ENCODE data around the gene KCNK15. TPM values are rescaled to one million over a fixed set of nuclear protein-coding genes. Genes with fewer than 3 reads are reported as not detected.

The KCNK15 gene
- total and polyA plus RNA-seq, 2 donors: 0.21 to 0.67 TPM

DNA sequence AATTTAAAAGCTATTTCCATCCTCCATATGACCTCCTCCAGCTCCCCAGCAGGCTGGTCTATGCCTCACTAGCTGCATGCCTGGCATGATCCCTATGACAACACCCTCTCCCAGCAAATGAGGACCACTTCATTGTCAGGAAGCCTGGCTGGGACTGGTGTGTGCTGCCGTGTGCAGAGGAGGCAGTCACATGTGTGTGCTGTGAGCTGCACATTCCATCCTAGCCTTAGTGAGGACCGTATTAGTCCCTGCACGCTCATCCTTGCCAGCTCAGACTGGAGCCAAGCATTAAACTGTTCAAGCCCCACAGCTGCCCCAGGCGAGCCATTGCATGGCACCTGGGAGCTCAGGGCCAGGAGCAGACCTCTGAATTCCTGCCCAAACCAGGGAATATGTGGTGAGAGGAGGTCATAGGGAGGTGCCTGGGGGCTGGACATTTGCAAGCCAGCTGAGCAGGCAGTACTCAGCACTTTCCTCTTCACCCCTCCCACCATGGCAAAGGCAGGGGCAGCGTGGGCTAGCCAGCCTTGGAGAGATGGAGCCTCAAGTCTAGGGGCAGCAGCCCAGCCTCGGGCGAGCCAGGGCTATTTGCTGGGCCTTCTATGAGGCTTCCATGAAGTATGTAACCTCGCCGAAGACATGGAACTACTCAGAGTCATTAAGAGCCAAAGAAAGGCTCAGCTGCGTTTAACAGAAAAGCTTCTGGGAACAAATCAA, 39.2 kb upstream of the KCNK15 start:
- no peak for DNase-seq (ENCODE audit: extremely low spot score)

DNA sequence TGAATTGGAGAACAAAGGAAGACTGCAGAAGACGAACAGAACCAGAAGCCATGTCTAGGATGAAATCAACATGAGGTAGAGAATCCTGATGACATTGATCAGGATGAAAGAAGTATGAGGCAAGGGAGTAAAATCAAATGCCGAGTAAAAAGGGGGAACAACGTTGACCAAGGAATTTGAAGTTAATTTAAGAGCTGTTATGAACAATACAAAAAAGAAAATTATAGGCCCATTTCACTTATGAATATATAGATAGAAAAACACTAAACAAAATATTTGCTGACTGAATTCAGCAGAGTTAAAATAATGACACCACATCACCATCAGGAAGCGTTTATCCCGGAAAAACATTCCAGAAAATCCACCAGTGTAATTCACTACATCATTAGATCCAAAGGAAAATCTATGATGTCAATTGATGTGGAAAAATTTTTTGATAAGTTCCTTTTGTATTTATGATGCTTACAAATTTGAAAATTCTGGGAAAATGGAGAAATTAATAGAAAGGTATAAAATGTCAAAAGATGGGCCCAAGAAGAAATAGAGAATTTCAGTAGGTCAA, 38.6 kb upstream of the KCNK15 start:
- no peak overlapping the region for H3K4me3 ChIP-seq (ENCODE audit: low read depth, low read length)
- no peak overlapping the region for H3K27ac ChIP-seq (ENCODE audit: low read depth)
- WGBS: 85% methylated on average over 5 of the region's 5 CpGs
- no peaks in the 10 kb centered on the region for H3K4me1 ChIP-seq (ENCODE audit: insufficient read depth)
- H3K36me3 ChIP-seq (ENCODE audit: insufficient read depth): no peaks in the 10 kb centered on the region
- DNase-seq (ENCODE audit: extremely low spot score): no peak

More for the DNA sequence above, 39.2 kb upstream of the KCNK15 start:
- Histone ChIP-seq H3K27ac (ENCODE audit: low read depth) (no peak overlapping the region), H3K36me3 (ENCODE audit: insufficient read depth) (no peaks in the 10 kb centered on the region), H3K4me1 (ENCODE audit: insufficient read depth) (no peaks in the 10 kb centered on the region), H3K4me3 (ENCODE audit: low read depth, low read length) (no peak overlapping the region)
- WGBS: 45% methylated on average over 10 of the region's 10 CpGs

DNA sequence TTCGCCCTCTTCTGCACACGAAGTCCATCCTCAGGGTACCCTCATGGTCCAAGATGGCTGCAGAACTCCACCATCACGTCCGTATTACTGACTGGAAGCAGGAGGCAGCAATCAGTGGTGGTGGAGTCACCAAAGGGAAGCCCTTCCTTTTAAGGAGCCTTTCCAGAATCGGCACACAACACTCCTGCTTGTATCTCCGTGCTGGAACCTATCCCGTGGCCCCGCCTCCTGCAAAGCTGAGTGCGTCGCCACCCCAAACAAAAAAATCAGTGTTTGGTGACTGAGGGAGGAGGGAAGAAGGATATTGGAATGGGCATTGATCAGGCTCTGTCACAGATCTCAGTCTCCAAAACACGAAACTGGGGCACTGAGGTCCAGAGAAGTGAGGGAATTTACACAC, 36.3 kb upstream of the KCNK15 start:
- Histone ChIP-seq H3K27ac (ENCODE audit: low read depth) (no peak overlapping the region), H3K36me3 (ENCODE audit: insufficient read depth) (no peaks in the 10 kb centered on the region), H3K4me1 (ENCODE audit: insufficient read depth) (no peaks in the 10 kb centered on the region), H3K4me3 (ENCODE audit: low read depth, low read length) (no peak overlapping the region)
- WGBS: 79% methylated on average over 11 of the region's 11 CpGs
- DNase-seq (ENCODE audit: extremely low spot score): no peak

DNA sequence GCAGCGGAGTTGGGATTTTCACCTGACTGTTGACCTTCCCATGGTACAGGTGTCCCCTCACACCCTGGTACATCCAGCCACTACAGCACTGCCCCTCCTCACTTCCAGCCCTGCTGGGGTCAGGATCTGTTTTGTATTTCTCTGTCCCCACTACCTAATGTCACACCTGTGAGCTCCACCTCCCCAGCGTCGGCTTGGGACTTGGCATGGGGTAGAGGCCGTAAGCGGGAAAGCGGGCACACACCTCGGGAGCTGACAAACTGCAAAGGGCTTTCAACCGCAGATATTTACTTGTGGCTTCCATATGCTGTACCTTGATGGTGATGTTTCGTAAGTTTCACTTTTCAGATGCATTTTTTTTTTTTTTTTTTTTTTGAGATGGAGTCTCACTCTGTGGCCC, 35.9 kb upstream of the KCNK15 start:
- Histone ChIP-seq H3K4me1 (ENCODE audit: insufficient read depth) (no peaks in the 10 kb centered on the region), H3K36me3 (ENCODE audit: insufficient read depth) (no peaks in the 10 kb centered on the region), H3K27ac (ENCODE audit: low read depth) (no peak overlapping the region), H3K4me3 (ENCODE audit: low read depth, low read length) (no peak overlapping the region)
- no peak for DNase-seq (ENCODE audit: extremely low spot score)
- WGBS: 95% methylated on average over 9 of the region's 9 CpGs

DNA sequence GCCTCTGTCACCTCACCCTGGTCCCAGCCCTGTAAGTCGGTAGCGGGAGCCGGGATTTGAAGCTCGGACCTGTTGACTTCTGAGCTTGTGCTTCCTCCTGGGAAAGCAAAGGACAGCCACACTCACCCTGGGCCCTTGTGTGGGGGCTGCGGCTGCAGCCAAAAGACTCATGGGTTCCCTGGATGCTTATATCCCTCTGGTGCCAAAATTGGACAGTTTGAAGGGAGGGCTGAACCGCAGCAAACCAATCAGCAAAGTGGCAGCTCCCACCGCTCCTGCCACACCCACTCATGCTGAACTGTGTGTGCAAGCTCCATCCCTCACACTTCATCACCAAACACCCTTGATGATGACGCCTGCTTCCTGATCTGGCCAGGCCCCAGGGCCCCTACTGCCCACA, 34.4 kb upstream of the KCNK15 start:
- WGBS: 84% methylated on average over 8 of the region's 8 CpGs
- Histone ChIP-seq H3K4me1 (ENCODE audit: insufficient read depth) (no peaks in the 10 kb centered on the region), H3K27ac (ENCODE audit: low read depth) (no peak overlapping the region), H3K4me3 (ENCODE audit: low read depth, low read length) (no peak overlapping the region), H3K36me3 (ENCODE audit: insufficient read depth) (no peaks in the 10 kb centered on the region)
- DNase-seq (ENCODE audit: extremely low spot score): no peak

DNA sequence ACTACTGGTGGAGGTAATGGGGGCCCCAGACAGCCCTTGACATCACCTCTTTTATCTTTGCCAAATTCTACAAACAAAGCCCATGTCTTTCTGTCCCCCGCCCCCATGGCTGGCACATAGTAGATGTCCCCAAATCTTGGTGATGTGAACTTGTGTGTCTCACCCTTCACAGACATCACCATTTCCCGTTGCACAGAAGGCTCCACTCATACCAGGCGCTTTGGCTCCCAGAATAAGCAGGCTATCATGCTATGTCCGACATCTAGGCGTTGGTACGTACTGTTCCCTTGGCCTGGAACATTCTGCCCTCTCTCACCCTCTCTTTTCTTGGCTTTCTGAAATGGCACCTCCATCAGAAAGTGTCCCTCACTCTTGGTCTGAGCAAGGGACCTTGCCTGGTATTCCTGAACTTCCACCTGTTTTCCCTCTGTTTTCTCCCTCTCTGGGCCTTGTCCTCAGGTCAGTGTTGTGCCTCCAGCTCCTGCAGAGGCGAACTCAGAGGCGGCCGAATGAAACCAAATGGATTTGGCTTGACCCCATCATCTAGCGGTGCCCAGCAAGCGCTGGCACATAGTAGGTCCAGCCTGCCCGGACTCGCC, 31.5 kb upstream of the KCNK15 start:
- Histone ChIP-seq H3K27ac (ENCODE audit: low read depth) (no peak overlapping the region), H3K4me1 (ENCODE audit: insufficient read depth) (no peaks in the 10 kb centered on the region), H3K36me3 (ENCODE audit: insufficient read depth) (no peaks in the 10 kb centered on the region), H3K4me3 (ENCODE audit: low read depth, low read length) (no peak overlapping the region)
- 51% methylated on average over 13 of the region's 13 CpGs for WGBS
- no peak for DNase-seq (ENCODE audit: extremely low spot score)

DNA sequence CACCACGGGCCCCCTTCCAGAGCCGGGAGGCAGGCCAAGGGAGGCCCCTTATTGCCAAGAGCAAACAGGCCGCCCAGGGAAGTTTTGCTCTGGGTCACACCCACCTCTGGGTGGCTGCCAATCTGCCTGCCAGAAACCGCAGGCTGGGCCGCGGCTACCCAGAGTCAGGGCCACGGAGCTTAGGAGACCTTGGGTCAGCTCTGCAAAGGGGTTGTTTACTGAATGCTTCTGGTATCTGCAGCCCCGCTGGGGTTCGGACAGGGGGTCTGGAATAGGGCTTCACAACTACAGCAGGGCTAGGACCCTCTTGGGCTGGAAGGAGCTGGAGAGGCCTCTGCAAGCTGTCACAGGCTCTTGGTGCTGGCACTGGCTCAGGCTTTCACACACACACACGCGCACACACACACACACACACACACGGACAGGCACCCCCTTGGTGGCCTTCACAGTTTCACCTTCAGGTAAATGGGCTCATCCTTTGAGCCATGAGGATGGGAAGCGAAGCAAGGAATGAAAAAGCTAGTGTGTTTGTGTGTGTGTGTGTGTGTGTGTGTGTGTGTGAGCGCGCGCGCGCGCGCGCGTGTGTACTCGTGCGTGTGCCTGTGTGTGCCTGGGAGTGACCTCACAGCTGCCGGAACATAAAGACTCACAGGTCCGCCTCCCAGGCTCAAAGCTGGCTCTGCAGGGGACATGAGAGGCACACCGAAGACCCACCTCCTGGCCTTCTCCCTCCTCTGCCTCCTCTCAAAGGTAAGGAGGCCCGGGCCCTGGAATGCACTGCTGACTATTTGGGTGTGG, 30.8 kb upstream of the KCNK15 start, which contains the start of gene CCN5:
CCN5 (plus strand) TSS at position 669 of the 798 bp plus-strand sequence; CDS start at position 691, 22 bp downstream.
- H3K4me3 ChIP-seq (ENCODE audit: low read depth, low read length): no peak within 1 kb of the TSS
- no peak for DNase-seq (ENCODE audit: extremely low spot score)

DNA sequence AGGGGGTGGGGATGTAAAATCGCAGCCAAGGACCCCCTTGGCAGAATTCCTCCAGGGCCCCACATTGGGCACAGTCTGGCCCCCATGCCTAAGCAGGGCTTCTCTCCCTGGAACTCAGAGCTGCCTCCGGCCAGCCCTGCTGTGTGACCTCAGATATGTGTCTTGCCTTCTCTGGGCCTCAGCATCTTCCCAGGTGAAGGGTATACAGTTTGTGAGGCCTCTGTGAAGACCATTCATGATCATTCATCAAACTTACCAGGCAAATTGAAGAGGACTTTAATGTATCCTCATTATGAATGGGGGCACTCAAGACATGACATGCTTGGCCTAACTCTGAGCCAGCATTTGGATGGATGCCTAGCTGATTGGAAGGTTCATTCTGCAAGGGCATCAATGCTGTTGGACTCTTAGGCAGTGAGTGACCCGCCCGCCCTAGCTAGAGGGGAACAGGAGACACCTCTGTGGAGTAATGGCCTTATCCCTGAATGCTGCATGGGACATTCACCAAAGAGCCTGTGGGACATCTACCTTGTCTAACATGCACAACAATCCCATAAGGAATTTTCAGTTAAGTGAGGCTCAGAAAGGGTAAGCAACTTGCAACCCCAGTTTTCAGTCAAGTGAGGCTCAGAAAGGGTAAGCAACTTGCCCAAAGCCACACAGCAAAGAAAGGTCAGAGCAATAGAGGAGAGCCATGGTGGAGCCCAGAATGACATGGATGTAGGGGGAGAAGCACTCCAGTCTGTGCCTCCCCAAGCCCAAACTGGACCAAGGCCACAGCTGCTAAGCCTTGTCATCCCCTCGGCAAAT, 30.0 kb upstream of the KCNK15 start:
- no peak overlapping the region for H3K27ac ChIP-seq (ENCODE audit: low read depth)
- H3K36me3 ChIP-seq (ENCODE audit: insufficient read depth): no peaks in the 10 kb centered on the region
- H3K4me3 ChIP-seq (ENCODE audit: low read depth, low read length): no peak overlapping the region
- DNase-seq (ENCODE audit: extremely low spot score): no peak
- WGBS: 90% methylated on average over 5 of the region's 5 CpGs
- no peaks in the 10 kb centered on the region for H3K4me1 ChIP-seq (ENCODE audit: insufficient read depth)

More for the DNA sequence above, 30.8 kb upstream of the KCNK15 start, which contains the start of gene CCN5:
- Histone ChIP-seq H3K36me3 (ENCODE audit: insufficient read depth) (no peaks in the 10 kb centered on the region), H3K27ac (ENCODE audit: low read depth) (no peak within 1 kb of the TSS), H3K4me1 (ENCODE audit: insufficient read depth) (no peaks in the 10 kb centered on the region)
- WGBS: 38% methylated on average over 28 of the region's 28 CpGs

DNA sequence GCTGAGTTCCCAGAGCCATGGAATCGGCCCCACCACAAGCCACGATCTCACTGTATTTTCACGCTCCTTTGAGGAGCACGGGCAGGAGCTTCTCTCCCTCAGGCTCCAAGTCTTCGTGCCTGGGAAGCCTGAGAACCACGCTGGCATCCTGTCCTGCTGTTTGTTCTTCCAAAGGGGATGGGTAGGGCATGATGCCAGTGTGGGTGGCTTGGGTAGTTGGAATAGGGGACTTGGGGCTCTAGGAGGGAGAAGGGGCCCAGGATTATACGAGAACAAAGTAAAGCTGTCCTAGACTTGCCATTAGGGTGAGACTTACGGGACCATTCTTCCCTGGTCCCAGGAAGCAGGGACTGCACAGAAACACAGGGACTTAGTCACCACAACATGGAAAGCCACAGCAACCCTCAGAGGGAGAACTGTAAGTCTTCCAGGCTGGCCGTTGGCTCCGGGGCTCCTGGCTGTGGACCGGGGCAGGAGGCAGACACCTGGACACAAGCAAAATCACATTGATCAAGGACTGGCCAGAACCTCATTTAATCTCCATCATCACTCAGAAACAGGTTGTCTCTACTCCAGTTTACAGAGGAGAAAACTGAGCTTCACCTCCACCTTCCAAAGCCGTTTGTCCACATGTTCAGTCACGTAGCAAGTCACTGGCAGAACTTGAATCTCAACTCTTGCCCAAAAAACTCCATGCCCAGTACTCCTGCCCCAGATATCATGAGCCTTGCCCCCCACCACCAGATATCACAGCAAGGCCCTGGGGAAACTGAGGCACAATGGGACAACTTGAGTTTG, 29.2 kb upstream of the KCNK15 start:
- Histone ChIP-seq H3K27ac (ENCODE audit: low read depth) (no peak overlapping the region), H3K36me3 (ENCODE audit: insufficient read depth) (no peaks in the 10 kb centered on the region), H3K4me1 (ENCODE audit: insufficient read depth) (no peaks in the 10 kb centered on the region), H3K4me3 (ENCODE audit: low read depth, low read length) (no peak overlapping the region)
- no peak for DNase-seq (ENCODE audit: extremely low spot score)
- WGBS: 85% methylated on average over 13 of the region's 13 CpGs

DNA sequence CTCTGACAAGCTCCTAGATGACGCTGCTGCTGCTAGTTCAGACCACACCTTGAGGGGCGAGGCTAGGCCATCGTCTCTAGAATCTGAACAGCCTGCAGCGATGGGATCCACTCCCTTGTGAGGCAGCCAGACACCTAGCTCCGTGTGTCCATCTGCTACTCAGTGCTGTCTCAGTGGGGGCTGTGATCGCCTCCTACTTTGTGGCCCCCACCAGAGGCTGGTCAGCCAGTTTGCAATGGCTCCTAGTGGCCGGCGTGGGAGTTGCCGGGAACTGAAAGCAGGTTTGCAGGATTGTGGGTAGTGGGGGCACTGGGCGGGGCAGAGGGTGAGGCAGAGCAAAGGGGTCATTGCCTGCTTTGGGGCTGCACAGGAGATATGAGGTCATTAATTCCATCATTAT, 27.7 kb upstream of the KCNK15 start:
- 77% methylated on average over 10 of the region's 10 CpGs for WGBS
- no peak for DNase-seq (ENCODE audit: extremely low spot score)
- Histone ChIP-seq H3K27ac (ENCODE audit: low read depth) (no peak overlapping the region), H3K4me1 (ENCODE audit: insufficient read depth) (no peaks in the 10 kb centered on the region), H3K4me3 (ENCODE audit: low read depth, low read length) (no peak overlapping the region), H3K36me3 (ENCODE audit: insufficient read depth) (no peaks in the 10 kb centered on the region)

DNA sequence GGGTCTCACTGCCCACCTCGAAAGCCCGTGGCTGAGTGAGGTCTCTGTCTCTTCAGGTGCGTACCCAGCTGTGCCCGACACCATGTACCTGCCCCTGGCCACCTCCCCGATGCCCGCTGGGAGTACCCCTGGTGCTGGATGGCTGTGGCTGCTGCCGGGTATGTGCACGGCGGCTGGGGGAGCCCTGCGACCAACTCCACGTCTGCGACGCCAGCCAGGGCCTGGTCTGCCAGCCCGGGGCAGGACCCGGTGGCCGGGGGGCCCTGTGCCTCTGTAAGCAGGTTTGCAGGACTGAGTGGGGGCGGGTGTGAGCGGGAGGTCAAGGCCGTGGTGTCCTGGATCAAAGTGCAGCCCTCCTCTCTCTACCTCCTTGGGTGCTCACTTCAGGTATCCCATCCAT, 25.8 kb upstream of the KCNK15 start:
- Histone ChIP-seq H3K4me1 (ENCODE audit: insufficient read depth) (no peaks in the 10 kb centered on the region), H3K36me3 (ENCODE audit: insufficient read depth) (no peaks in the 10 kb centered on the region), H3K27ac (ENCODE audit: low read depth) (no peak overlapping the region), H3K4me3 (ENCODE audit: low read depth, low read length) (no peak overlapping the region)
- no peak for DNase-seq (ENCODE audit: extremely low spot score)
- WGBS: 94% methylated on average over 19 of the region's 19 CpGs

DNA sequence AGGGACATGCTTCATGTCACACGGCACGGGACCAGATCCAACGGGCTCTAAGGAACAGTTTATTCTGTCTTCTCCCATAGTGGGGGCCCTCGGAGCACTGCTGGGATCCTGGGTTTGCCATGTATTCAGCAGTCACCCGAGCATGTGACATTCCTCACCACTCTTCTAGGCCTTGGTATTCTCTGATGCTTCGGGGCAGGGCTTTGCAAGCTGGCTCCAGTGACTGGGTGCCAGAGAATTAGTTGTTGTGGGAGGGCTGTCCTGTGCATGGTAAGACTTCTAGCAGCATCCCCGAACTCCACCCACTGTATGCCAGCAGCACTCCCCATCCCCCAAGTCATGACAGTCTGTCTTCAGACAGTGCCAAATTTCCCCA, 25.1 kb upstream of the KCNK15 start:
- H3K4me3 ChIP-seq (ENCODE audit: low read depth, low read length): no peak overlapping the region
- no peak overlapping the region for H3K27ac ChIP-seq (ENCODE audit: low read depth)
- 54% methylated on average over 7 of the region's 7 CpGs for WGBS
- no peaks in the 10 kb centered on the region for H3K4me1 ChIP-seq (ENCODE audit: insufficient read depth)
- no peak for DNase-seq (ENCODE audit: extremely low spot score)
- no peaks in the 10 kb centered on the region for H3K36me3 ChIP-seq (ENCODE audit: insufficient read depth)
